Stomach (tissue), 9 donors: Measurements from ENCODE around the gene CAMSAP1. TPM values are rescaled to one million over a fixed set of nuclear protein-coding genes. Genes with fewer than 3 reads are reported as not detected.

Source experiments
- DNase-seq, 2 donors: peaks; one replicate each; pipeline versions ENCODE4 v3.0.0 to v3.0.0-alpha.2; 2013 to 2019
- H3K27ac ChIP-seq, 5 donors: fragments of 200-600 bp in 4 of 5; sonication (generic) in 4 of 5; one replicate each; pipeline ENCODE4 v1.5.1; 2013 to 2019; ENCODE audit warnings: mild to moderate bottlenecking in 1 of 5, moderate library complexity in 1 of 5
- H3K27me3 ChIP-seq, 3 donors: fragments of 200-600 bp; sonication (generic); one replicate each; pipeline ENCODE4 v1.5.1; 2017 to 2019; ENCODE audit warnings: mixed run types in 1 of 3
- H3K36me3 ChIP-seq, 4 donors: fragments of 200-600 bp; sonication (generic); 1 replicate in 3 of 4; 2 replicates in 1 of 4; pipeline ENCODE4 v1.5.1; 2016 to 2019
- H3K4me1 ChIP-seq, 4 donors: fragments of 200-600 bp; sonication (generic); one replicate each; pipeline ENCODE4 v1.5.1; 2016 to 2019
- H3K4me3 ChIP-seq, 4 donors: fragments of 200-600 bp; sonication (generic) in 3 of 4; one replicate each; pipeline ENCODE4 v1.5.1; 2016 to 2019; ENCODE audit warnings: mild to moderate bottlenecking in 1 of 4
- H3K9me3 ChIP-seq, 4 donors: fragments of 200-600 bp; sonication (generic); one replicate each; pipeline ENCODE4 v1.5.1; 2016 to 2019
- EP300 ChIP-seq: sonication (generic); formaldehyde crosslinking; IDR thresholded peaks from one replicate; pipeline ENCODE4 v1.6.1; 2017; ENCODE audit warnings: antibody characterized with exemption
- POLR2A ChIP-seq, 4 donors: fragments of 450-650 bp; IDR thresholded peaks; one replicate each; pipeline ENCODE4 v1.6.1; 2016; ENCODE audit warnings: antibody characterized with exemption in 4 of 4, control low read depth in 2 of 4, mild to moderate bottlenecking in 1 of 4, moderate library complexity in 1 of 4
- POLR2AphosphoS5 ChIP-seq, 3 donors: sonication (generic); formaldehyde crosslinking; IDR thresholded peaks; one replicate each; pipeline ENCODE4 v1.6.1; 2016; ENCODE audit warnings: antibody characterized with exemption in 3 of 3
- WGBS, 5 donors: extraction: QIAGEN DNeasy Blood & Tissue Kit in 3 of 5; methylation state at CpG; one replicate each; pipeline versions ENCODE4 v1.1.5 to v1.1.7; 2013 to 2018; 5-methylcytosine and 5-hydroxymethylcytosine counted together
- intact Hi-C: fragments of 100-400 bp; cut with DNase I; formaldehyde crosslinking; loops from one replicate; pipeline ENCODE4 v1.15.1; 2023; ENCODE audit warnings: low total_unique reads
- polyA plus RNA-seq, 3 donors: library from polyadenylated mRNA; stranded (reverse); fragments of 200-250 nt; gene quantifications; one replicate each; pipeline ENCODE4 v1.2.3, GENCODE V29; 2013
- total RNA-seq, 5 donors: library from RNA; depleted of rRNA; stranded (reverse); fragments of >200 nt; gene quantifications; one replicate each; pipeline versions ENCODE4 v1.1.0 to v1.2.3, GENCODE V29; 2014 to 2016
- TF ChIP-seq, protein P1 (sequence below), 7 experiments: fragments of 450-650 bp in 4 of 7; fragments of 200-600 bp in 3 of 7; sonication (generic) in 3 of 7; IDR thresholded peaks; one replicate each; pipeline ENCODE4 v1.5.1; 2016 to 2019; ENCODE audit warnings: antibody characterized with exemption in 7 of 7, control low read depth in 2 of 7, mild to moderate bottlenecking in 1 of 7
- donor health status: healthy with polysubstance abuse.
- donor health status: Bipolar disorder and iron deficiency.
- donor health status: healthy.

The CAMSAP1 gene
- total and polyA plus RNA-seq, 8 donors = 2.4 to 238 (median 12.7) TPM

DNA sequence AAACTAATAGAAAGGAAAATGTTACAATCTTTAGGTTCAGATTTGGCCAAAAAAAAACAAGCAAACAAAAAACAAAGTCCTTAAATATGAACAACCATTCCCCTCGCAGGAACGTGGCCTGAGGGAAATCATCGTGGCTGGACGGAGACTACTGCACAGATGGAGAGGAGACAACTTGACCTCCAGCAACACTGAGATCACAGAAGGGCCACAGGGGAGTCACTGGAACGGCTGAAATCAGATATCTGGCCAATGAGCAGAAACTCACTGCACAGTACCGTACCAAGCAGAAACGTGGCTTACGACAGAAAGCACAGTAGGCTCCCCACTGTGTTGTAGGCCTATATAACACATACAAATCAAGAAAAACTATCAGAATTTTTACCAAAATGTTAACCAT lies 27.7 kb downstream of the CAMSAP1 start:
- WGBS, 5 donors = 79 to 86% (median 83%) methylated on average over 8 of the region's 8 CpGs
- Histone ChIP-seq H3K9me3 (no peaks in the 10 kb centered on the region), H3K27ac (no peak overlapping the region), H3K4me1 (peaks cover 5 to 14% (median 10%) of the 10 kb centered on the region in 4 donors), H3K4me3 (no peak overlapping the region), H3K36me3 (peaks cover 0 to 30% (median 27%) of the 10 kb centered on the region in 4 donors), H3K27me3 (no peaks in the 10 kb centered on the region)
- intact Hi-C loops = no loop called here
- no peak for TF ChIP-seq EP300
- TF ChIP-seq, protein P1, sequence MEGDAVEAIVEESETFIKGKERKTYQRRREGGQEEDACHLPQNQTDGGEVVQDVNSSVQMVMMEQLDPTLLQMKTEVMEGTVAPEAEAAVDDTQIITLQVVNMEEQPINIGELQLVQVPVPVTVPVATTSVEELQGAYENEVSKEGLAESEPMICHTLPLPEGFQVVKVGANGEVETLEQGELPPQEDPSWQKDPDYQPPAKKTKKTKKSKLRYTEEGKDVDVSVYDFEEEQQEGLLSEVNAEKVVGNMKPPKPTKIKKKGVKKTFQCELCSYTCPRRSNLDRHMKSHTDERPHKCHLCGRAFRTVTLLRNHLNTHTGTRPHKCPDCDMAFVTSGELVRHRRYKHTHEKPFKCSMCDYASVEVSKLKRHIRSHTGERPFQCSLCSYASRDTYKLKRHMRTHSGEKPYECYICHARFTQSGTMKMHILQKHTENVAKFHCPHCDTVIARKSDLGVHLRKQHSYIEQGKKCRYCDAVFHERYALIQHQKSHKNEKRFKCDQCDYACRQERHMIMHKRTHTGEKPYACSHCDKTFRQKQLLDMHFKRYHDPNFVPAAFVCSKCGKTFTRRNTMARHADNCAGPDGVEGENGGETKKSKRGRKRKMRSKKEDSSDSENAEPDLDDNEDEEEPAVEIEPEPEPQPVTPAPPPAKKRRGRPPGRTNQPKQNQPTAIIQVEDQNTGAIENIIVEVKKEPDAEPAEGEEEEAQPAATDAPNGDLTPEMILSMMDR (IDR thresholded peaks at IDR 0.05) = no peak
- TF ChIP-seq POLR2A (IDR thresholded peaks at IDR 0.05) = no peak
- no peak for TF ChIP-seq POLR2AphosphoS5 (IDR thresholded peaks at IDR 0.05)
- peak in 1 of 2 donors; percentile 8 for DNase-seq

DNA sequence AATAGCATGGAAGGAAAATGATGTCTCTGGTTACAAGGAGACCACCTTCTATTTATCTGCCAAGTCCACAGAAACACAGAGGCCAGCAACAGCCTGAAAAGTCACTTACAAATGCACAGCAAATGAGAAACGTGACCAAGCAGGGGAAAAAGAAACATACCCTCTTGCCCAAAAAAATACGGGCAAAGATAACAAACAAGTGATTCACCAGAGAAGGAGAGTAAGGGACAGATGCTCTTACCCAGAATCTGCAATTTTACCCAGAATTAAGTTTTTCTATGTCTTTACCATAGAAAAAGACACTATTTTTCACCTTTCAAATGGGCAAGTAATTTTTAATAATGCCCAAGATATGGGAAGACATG lies 28.1 kb downstream of the CAMSAP1 start:
- WGBS, 5 donors = 75 to 86% (median 78%) methylated on average over 2 of the region's 2 CpGs
- no peak overlapping the region for H3K4me3 ChIP-seq
- H3K36me3 ChIP-seq = peaks cover 0 to 30% (median 27%) of the 10 kb centered on the region in 4 donors
- TF ChIP-seq POLR2AphosphoS5 (IDR thresholded peaks at IDR 0.05) (no peak), POLR2A (IDR thresholded peaks at IDR 0.05) (no peak), EP300 (no peak)
- TF ChIP-seq, protein P1 (IDR thresholded peaks at IDR 0.05) = no peak
- no peaks in the 10 kb centered on the region for H3K9me3 ChIP-seq
- H3K27me3 ChIP-seq = no peaks in the 10 kb centered on the region
- intact Hi-C loops = no loop called here
- no peak for DNase-seq
- H3K4me1 ChIP-seq = peaks cover 1 to 10% (median 6%) of the 10 kb centered on the region in 4 donors
- no peak overlapping the region for H3K27ac ChIP-seq

DNA sequence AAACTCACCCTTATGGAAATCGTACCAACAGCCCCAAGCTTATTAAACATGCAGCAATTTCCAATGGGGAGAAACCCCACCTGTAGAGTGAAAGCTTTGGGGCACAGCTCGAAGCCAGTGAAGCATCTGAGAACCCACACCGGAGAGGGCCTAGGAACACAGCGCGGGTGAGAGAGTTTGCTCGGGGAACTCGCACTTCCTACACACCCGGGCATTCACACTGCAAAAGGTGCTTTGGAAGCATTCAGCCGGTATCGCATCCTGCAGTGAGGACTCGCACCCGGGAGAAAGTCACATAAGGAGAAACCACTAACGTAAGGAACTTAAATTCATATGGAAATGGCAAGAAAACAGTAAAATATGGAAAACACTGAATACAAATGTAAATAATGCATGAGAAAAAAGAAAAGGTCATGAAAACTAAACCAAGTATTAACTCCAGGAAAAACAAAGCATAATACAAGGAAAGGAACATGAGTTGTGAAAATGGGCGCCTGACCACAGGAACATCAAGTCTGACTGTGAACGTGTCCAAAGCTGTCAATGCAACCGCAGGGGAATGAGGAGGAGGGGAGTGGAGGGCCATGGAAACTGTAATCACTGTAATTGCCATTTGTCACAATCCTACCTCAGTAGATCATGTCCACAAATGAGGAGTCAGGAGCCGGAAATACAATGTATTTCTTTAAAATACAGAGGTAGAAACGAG lies 28.7 kb downstream of the CAMSAP1 start:
- WGBS, 5 donors = 86 to 91% (median 90%) methylated on average over 18 of the region's 18 CpGs

DNA sequence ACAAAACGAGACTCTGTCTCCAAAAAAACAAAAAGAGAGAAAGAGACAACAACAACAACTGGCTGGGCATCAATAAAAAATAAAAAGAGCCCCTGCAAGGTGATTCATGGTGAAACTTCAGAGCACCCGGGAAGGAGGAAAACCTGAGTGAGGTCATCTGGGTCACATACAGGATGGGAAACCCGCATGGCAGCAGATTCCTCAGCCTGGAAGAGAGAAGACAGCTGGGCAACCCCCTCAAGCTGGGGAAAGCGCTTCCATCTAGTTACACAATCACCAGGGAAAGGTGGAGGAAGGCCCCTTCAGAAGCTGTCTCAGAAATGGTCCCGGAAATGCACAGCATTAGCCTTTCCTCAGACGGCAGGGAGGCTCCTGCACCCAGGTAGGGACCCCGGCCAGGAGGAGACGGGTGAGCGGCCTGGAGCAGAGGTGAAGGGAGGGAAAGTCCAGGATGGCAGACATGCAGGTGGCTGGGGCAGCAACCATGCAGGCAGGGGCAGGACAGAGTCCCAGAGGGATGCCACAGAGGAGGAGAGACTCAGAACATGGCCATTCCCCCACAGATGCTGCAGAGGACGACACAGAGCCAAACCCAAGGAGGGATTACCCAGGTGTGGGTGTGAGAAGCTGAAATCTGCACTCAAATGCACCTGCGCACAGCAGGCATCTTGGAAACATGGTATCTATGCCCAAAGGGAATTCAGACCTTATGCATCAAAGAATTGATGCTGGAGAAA lies 29.4 kb downstream of the CAMSAP1 start:
- WGBS, 5 donors = 83 to 88% (median 85%) methylated on average over 11 of the region's 11 CpGs
- Histone ChIP-seq H3K4me1 (no peaks in the 10 kb centered on the region), H3K36me3 (peaks cover 0 to 30% (median 27%) of the 10 kb centered on the region in 4 donors), H3K27ac (no peak overlapping the region), H3K9me3 (no peaks in the 10 kb centered on the region), H3K27me3 (no peaks in the 10 kb centered on the region), H3K4me3 (no peak overlapping the region)
- DNase-seq = no peak
- intact Hi-C loops = no loop called here
- TF ChIP-seq, protein P1 (IDR thresholded peaks at IDR 0.05) = no peak
- no peak for TF ChIP-seq POLR2A (IDR thresholded peaks at IDR 0.05)

More for the DNA sequence above, 28.7 kb downstream of the CAMSAP1 start:
- H3K9me3 ChIP-seq = no peaks in the 10 kb centered on the region
- no peak overlapping the region for H3K27ac ChIP-seq
- intact Hi-C loops = no loop called here
- peaks cover 0 to 30% (median 27%) of the 10 kb centered on the region in 4 donors for H3K36me3 ChIP-seq
- peaks cover 0 to 5% (median 2%) of the 10 kb centered on the region in 4 donors for H3K4me1 ChIP-seq
- TF ChIP-seq EP300 = no peak
- TF ChIP-seq, protein P1 (IDR thresholded peaks at IDR 0.05) = no peak
- TF ChIP-seq POLR2AphosphoS5 (IDR thresholded peaks at IDR 0.05) = no peak
- TF ChIP-seq POLR2A (IDR thresholded peaks at IDR 0.05) = no peak
- DNase-seq = no peak
- no peaks in the 10 kb centered on the region for H3K27me3 ChIP-seq
- H3K4me3 ChIP-seq = no peak overlapping the region
